SK-N-DZ (cell line): ENCODE measurements around the gene STRIP1. TPM values are rescaled to one million over a fixed set of nuclear protein-coding genes. Genes with fewer than 3 reads are reported as not detected.

Source experiments
- DNase-seq: peaks from one replicate; pipeline ENCODE4 v3.0.0-alpha.2; 2015; ENCODE audit warnings: low spot score
- polyA plus RNA-seq, 2 experiments: library from polyadenylated mRNA; depleted of rRNA; stranded (reverse); fragments of >200 nt; gene quantifications; 2 replicates each; pipeline ENCODE4 v1.2.3, GENCODE V29; 2014

Gene STRIP1
- 30.2 and 42.1 TPM in 2 replicates for polyA plus RNA-seq (2014; cell fraction: cytosol; rRNA removed)
- 125 and 160 TPM in 2 replicates for polyA plus RNA-seq (2014; cell fraction: nucleus; rRNA removed)

GRCh38 chr1:110034451-110035235 is at the start of gene STRIP1:
Gene STRIP1, plus strand, starts transcription at chr1:110034624. Its CDS starts 14 bp downstream, at chr1:110034638.
- DNase-seq, result peak; percentile 95

GRCh38 chr1:109985247-109986053 is 49.0 kb upstream of the STRIP1 start:
- DNase-seq, result peak; percentile 16

- DNase-seq, result no peak
Observed at GRCh38 chr1:109986054-109986444, 48.4 kb upstream of the STRIP1 start.

GRCh38 chr1:109988349-109988914 is 46.0 kb upstream of the STRIP1 start:
- no peak for DNase-seq

- no peak for DNase-seq
Observed at GRCh38 chr1:109989506-109990301, 44.7 kb upstream of the STRIP1 start.

GRCh38 chr1:109990302-109990653 is 44.1 kb upstream of the STRIP1 start:
- no peak for DNase-seq

- no peak for DNase-seq
Observed at GRCh38 chr1:109991400-109991925, 43.0 kb upstream of the STRIP1 start.

GRCh38 chr1:109993885-109994284 is 40.5 kb upstream of the STRIP1 start:
- DNase-seq, result no peak

- no peak for DNase-seq
Observed at GRCh38 chr1:109994654-109995053, 39.8 kb upstream of the STRIP1 start.

- no peak for DNase-seq
Observed at GRCh38 chr1:109995536-109995935, 38.9 kb upstream of the STRIP1 start.

- no peak for DNase-seq
Observed at GRCh38 chr1:109996476-109996875, 37.9 kb upstream of the STRIP1 start.

- DNase-seq, result no peak
Observed at GRCh38 chr1:109997204-109997866, 37.1 kb upstream of the STRIP1 start.

GRCh38 chr1:109997867-109998229 is 36.6 kb upstream of the STRIP1 start:
- DNase-seq, result no peak

- no peak for DNase-seq
Observed at GRCh38 chr1:110002695-110003094, 31.7 kb upstream of the STRIP1 start.

GRCh38 chr1:110003747-110004428 is 30.5 kb upstream of the STRIP1 start:
- no peak for DNase-seq

- no peak for DNase-seq
Observed at GRCh38 chr1:110004583-110004982, 29.8 kb upstream of the STRIP1 start.

- no peak for DNase-seq
Observed at GRCh38 chr1:110005971-110006370, 28.5 kb upstream of the STRIP1 start.

- no peak for DNase-seq
Observed at GRCh38 chr1:110006516-110006915, 27.9 kb upstream of the STRIP1 start.

- no peak for DNase-seq
Observed at GRCh38 chr1:110007046-110007830, 27.2 kb upstream of the STRIP1 start.
